ENCODE measurements around the gene TAGAP. TPM values are rescaled to one million over a fixed set of nuclear protein-coding genes. Genes with fewer than 3 reads are reported as not detected.

TAGAP gene
- total RNA-seq, 2 donors from 2014 or later: 29.9 to 65.0 TPM

GRCh38 chr6:159077123-159077522, 32.3 kb upstream of the TAGAP start:
- Mint-ChIP-seq H3K9me3 (peaks cover 3 to 16% of the 10 kb centered on the region in 2 donors), H3K36me3 (peaks cover 0 to 15% of the 10 kb centered on the region in 2 donors)
- DNase-seq (ENCODE audit: low spot score in 2 of 2): no peak

GRCh38 chr6:159075506-159076228, 30.9 kb upstream of the TAGAP start:
- no peak for ATAC-seq
- Mint-ChIP-seq H3K9me3 (peaks cover 3 to 16% of the 10 kb centered on the region in 2 donors), H3K27ac (no peak overlapping the region), H3K36me3 (peaks cover 0 to 15% of the 10 kb centered on the region in 2 donors)
- no peak for DNase-seq (ENCODE audit: low spot score in 2 of 2)

More at GRCh38 chr6:159077123-159077522, 32.3 kb upstream of the TAGAP start:
- peak; percentile 32 to 35 for ATAC-seq
- peak overlapping the region in 1 of 2 donors; percentile 1 for H3K27ac Mint-ChIP-seq

- Mint-ChIP-seq H3K9me3 (peaks cover 3 to 16% of the 10 kb centered on the region in 2 donors), H3K36me3 (peaks cover 0 to 15% of the 10 kb centered on the region in 2 donors), H3K27ac (no peak overlapping the region)
- no peak for DNase-seq (ENCODE audit: low spot score in 2 of 2)
- ATAC-seq: no peak
Observed at GRCh38 chr6:159074876-159075275, 30.1 kb upstream of the TAGAP start.

- Mint-ChIP-seq H3K36me3 (peaks cover 0 to 15% of the 10 kb centered on the region in 2 donors), H3K9me3 (peaks cover 3 to 16% of the 10 kb centered on the region in 2 donors), H3K27ac (no peak overlapping the region)
- ATAC-seq: no peak
- no peak for DNase-seq (ENCODE audit: low spot score in 2 of 2)
Observed at GRCh38 chr6:159074120-159074684, 29.4 kb upstream of the TAGAP start.

GRCh38 chr6:159071843-159072769, 27.3 kb upstream of the TAGAP start:
- Mint-ChIP-seq H3K27ac (no peak overlapping the region), H3K36me3 (peaks cover 0 to 17% of the 10 kb centered on the region in 2 donors), H3K9me3 (peaks cover 0 to 6% of the 10 kb centered on the region in 2 donors)
- ATAC-seq (peak; percentile 19 to 60), DNase-seq (ENCODE audit: low spot score in 2 of 2) (no peak)

GRCh38 chr6:159068904-159069578, 24.2 kb upstream of the TAGAP start:
- Mint-ChIP-seq H3K36me3 (peaks cover 11 to 31% of the 10 kb centered on the region in 2 donors), H3K27ac (no peak overlapping the region), H3K9me3 (peaks cover 0 to 24% of the 10 kb centered on the region in 2 donors)
- ATAC-seq: no peak
- no peak for DNase-seq (ENCODE audit: low spot score in 2 of 2)

GRCh38 chr6:159067334-159067733, 22.5 kb upstream of the TAGAP start:
- peaks cover 3 to 24% of the 10 kb centered on the region in 2 donors for H3K9me3 Mint-ChIP-seq
- no peak for DNase-seq (ENCODE audit: low spot score in 2 of 2)
- H3K27ac Mint-ChIP-seq: no peak overlapping the region
- peaks cover 16 to 41% of the 10 kb centered on the region in 2 donors for H3K36me3 Mint-ChIP-seq
- peak; percentile 47 to 57 for ATAC-seq

GRCh38 chr6:159066483-159066882, 21.7 kb upstream of the TAGAP start:
- no peak for ATAC-seq
- Mint-ChIP-seq H3K36me3 (peaks cover 16 to 46% of the 10 kb centered on the region in 2 donors), H3K9me3 (peaks cover 3 to 25% of the 10 kb centered on the region in 2 donors), H3K27ac (peak overlapping the region in 1 of 2 donors; percentile 22)
- DNase-seq (ENCODE audit: low spot score in 2 of 2): no peak

GRCh38 chr6:159065759-159066329, 21.1 kb upstream of the TAGAP start:
- H3K27ac Mint-ChIP-seq: peak overlapping the region in 1 of 2 donors; percentile 61
- H3K9me3 Mint-ChIP-seq: peaks cover 3 to 30% of the 10 kb centered on the region in 2 donors
- no peak for DNase-seq (ENCODE audit: low spot score in 2 of 2)
- ATAC-seq: no peak
- peaks cover 16 to 52% of the 10 kb centered on the region in 2 donors for H3K36me3 Mint-ChIP-seq

- DNase-seq (ENCODE audit: low spot score in 2 of 2) (no peak), ATAC-seq (no peak)
- Mint-ChIP-seq H3K27ac (peak overlapping the region in 1 of 2 donors; percentile 71), H3K9me3 (peaks cover 3 to 31% of the 10 kb centered on the region in 2 donors), H3K36me3 (peaks cover 16 to 60% of the 10 kb centered on the region in 2 donors)
Observed at GRCh38 chr6:159065091-159065490, 20.3 kb upstream of the TAGAP start.

- H3K9me3 Mint-ChIP-seq: peaks cover 3 to 31% of the 10 kb centered on the region in 2 donors
Observed at GRCh38 chr6:159064477-159064876, 19.7 kb upstream of the TAGAP start.

GRCh38 chr6:159063549-159063948, 18.8 kb upstream of the TAGAP start:
- DNase-seq (ENCODE audit: low spot score in 2 of 2): no peak
- H3K9me3 Mint-ChIP-seq: peaks cover 3 to 31% of the 10 kb centered on the region in 2 donors
- H3K27ac Mint-ChIP-seq: peak overlapping the region; percentile 77 to 86
- ATAC-seq: no peak
- peaks cover 16 to 62% of the 10 kb centered on the region in 2 donors for H3K36me3 Mint-ChIP-seq

More at GRCh38 chr6:159064477-159064876, 19.7 kb upstream of the TAGAP start:
- DNase-seq (ENCODE audit: low spot score in 2 of 2) (no peak), ATAC-seq (no peak)
- Mint-ChIP-seq H3K27ac (peak overlapping the region in 1 of 2 donors; percentile 71), H3K36me3 (peaks cover 16 to 62% of the 10 kb centered on the region in 2 donors)

GRCh38 chr6:159062976-159063375, 18.2 kb upstream of the TAGAP start:
- peaks cover 3 to 31% of the 10 kb centered on the region in 2 donors for H3K9me3 Mint-ChIP-seq
- peak overlapping the region; percentile 86 to 94 for H3K27ac Mint-ChIP-seq
- H3K36me3 Mint-ChIP-seq: peaks cover 16 to 57% of the 10 kb centered on the region in 2 donors
- DNase-seq (ENCODE audit: low spot score in 2 of 2) (no peak), ATAC-seq (peak in 1 of 2 donors; percentile 14)

- ATAC-seq (peak; percentile 69 to 77), DNase-seq (ENCODE audit: low spot score in 2 of 2) (no peak)
- peak overlapping the region; percentile 86 to 94 for H3K27ac Mint-ChIP-seq
- H3K9me3 Mint-ChIP-seq: peaks cover 3 to 31% of the 10 kb centered on the region in 2 donors
- peaks cover 16 to 53% of the 10 kb centered on the region in 2 donors for H3K36me3 Mint-ChIP-seq
Observed at GRCh38 chr6:159062564-159062945, 17.8 kb upstream of the TAGAP start.

GRCh38 chr6:159061805-159062563, 17.2 kb upstream of the TAGAP start:
- H3K36me3 Mint-ChIP-seq: peaks cover 16 to 49% of the 10 kb centered on the region in 2 donors

More at GRCh38 chr6:159061805-159062563, 17.2 kb upstream of the TAGAP start:
- peak overlapping the region; percentile 86 to 94 for H3K27ac Mint-ChIP-seq
- H3K9me3 Mint-ChIP-seq: peaks cover 3 to 30% of the 10 kb centered on the region in 2 donors
- ATAC-seq: peak; percentile 57 to 81
- DNase-seq (ENCODE audit: low spot score in 2 of 2): no peak
